Memory B cell (primary cell): ENCODE measurements around the gene SMARCA2.
A peak's percentile ranks its signal among the peaks of the same experiment; 100 is the strongest.

Experiments
- ATAC-seq: fragments of 150-1000 bp; cut with Tn5 transposase; 2 replicates; pipeline ENCODE4 v1.10.0; 2021; ENCODE audit warnings: low read depth, mild to moderate bottlenecking, moderate library complexity
- DNase-seq, 2 donors: peaks; one replicate each; pipeline ENCODE4 v3.0.0; 2022; ENCODE audit warnings: low spot score in 2 of 2
- H3K27ac Mint-ChIP-seq: one replicate; pipeline ENCODE4 v1.8.0; 2022; ENCODE audit warnings: mild to moderate bottlenecking, moderate library complexity, mixed read lengths
- H3K27me3 Mint-ChIP-seq: one replicate; pipeline ENCODE4 v1.8.0; 2022; ENCODE audit warnings: mixed read lengths
- H3K36me3 Mint-ChIP-seq: one replicate; pipeline ENCODE4 v1.8.0; 2022; ENCODE audit warnings: mild to moderate bottlenecking, mixed read lengths
- H3K4me1 Mint-ChIP-seq: one replicate; pipeline ENCODE4 v1.8.0; 2022; ENCODE audit warnings: mixed read lengths
- H3K4me3 Mint-ChIP-seq: one replicate; pipeline ENCODE4 v1.8.0; 2022; ENCODE audit warnings: mild to moderate bottlenecking, moderate library complexity, mixed read lengths
- H3K9me3 Mint-ChIP-seq: one replicate; pipeline ENCODE4 v1.8.0; 2022; ENCODE audit warnings: mixed read lengths

The SMARCA2 gene

DNA sequence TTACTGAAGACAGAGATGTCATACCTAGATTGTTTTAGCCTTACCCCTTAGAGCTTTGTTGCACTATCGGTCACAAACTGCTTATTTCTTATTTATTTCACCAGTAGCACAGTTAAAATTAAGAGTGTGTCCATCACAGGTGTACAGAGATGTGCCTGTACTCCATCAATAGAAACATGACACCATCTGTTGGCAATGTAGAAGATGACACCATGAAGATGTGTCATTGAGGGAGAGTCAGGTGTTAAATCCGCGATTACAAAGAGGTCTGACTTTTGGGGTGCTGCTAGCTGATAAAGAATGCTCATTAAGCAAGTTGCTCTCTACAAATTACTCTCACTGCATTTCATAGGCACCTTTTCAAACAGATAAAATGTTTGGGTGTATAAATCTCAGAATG lies 164.4 kb downstream of the SMARCA2 start:
- DNase-seq: no peak
- peak overlapping the region; percentile 39 for H3K27ac Mint-ChIP-seq

DNA sequence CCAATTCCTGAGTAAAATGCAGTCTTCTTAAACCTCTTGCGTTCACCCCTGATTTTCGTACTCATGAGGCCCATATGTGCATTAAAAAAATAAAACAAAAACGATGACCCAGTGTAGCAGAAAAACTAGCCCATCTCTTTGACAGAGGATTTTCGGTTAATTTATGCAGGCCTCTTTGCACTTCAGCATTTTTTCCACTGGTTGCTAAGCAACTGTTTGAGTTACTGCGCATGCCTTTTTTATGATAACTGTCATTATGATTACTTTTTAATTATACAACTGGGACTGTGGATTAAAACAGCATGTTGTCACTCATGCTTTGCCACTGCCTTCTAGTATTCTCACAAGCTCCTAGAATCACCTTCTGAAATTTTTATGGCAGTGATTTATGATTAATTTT lies 165.0 kb downstream of the SMARCA2 start:
- ATAC-seq: no peak
- no peaks in the 10 kb centered on the region for H3K4me1 Mint-ChIP-seq
- H3K4me3 Mint-ChIP-seq: no peak overlapping the region
- H3K36me3 Mint-ChIP-seq: peaks cover 16% of the 10 kb centered on the region
- H3K9me3 Mint-ChIP-seq: no peaks in the 10 kb centered on the region
- no peaks in the 10 kb centered on the region for H3K27me3 Mint-ChIP-seq
- no peak for DNase-seq
- H3K27ac Mint-ChIP-seq: peak overlapping the region; percentile 39

More for the DNA sequence above, 164.4 kb downstream of the SMARCA2 start:
- no peak overlapping the region for H3K4me3 Mint-ChIP-seq
- no peak for ATAC-seq
- H3K9me3 Mint-ChIP-seq: no peaks in the 10 kb centered on the region
- peaks cover 13% of the 10 kb centered on the region for H3K36me3 Mint-ChIP-seq
- H3K4me1 Mint-ChIP-seq: no peaks in the 10 kb centered on the region
- H3K27me3 Mint-ChIP-seq: no peaks in the 10 kb centered on the region

DNA sequence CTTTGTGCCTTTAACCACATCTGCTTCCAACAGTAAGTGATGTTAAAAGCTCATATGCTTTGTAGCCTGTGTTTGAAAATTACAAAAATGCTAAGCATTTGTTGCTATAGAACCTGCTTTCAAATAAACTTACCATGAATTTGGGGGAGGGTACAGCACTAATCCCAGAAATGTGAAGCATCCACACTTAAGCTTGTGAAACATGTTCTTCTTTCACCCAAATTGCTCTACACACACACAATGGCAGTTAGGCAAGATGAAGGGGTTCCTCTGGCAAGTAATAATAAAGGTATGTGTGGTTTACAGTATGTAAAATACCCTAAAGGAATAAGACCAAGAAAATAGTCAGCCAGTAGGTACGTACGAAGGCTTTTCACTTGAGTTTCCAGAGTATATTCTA lies 165.6 kb downstream of the SMARCA2 start:
- Mint-ChIP-seq H3K27me3 (no peaks in the 10 kb centered on the region), H3K36me3 (peaks cover 16% of the 10 kb centered on the region), H3K9me3 (no peaks in the 10 kb centered on the region), H3K4me1 (no peaks in the 10 kb centered on the region), H3K4me3 (no peak overlapping the region), H3K27ac (no peak overlapping the region)
- DNase-seq (no peak), ATAC-seq (no peak)

DNA sequence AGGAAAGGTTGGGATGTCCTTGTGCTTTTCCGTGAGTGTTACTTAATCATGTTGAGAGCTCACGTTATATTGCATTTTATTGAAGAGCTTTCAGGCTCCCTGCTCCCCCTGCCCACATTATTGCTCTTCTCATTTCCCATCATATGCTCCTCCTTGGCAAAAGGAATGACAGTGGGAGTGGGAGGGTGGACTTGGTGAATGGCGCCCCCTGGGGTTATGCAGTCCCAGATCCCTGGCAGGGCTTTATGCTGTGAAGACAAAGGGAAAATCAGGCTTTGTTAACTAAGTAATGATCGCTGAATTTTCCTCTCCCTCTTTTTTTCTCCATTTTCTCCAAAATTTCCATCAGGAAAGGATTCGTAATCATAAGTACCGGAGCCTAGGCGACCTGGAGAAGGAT lies 166.6 kb downstream of the SMARCA2 start:
- no peak for ATAC-seq
- H3K36me3 Mint-ChIP-seq: peaks cover 22% of the 10 kb centered on the region
- no peak overlapping the region for H3K4me3 Mint-ChIP-seq
- DNase-seq: no peak
- no peaks in the 10 kb centered on the region for H3K27me3 Mint-ChIP-seq
- H3K4me1 Mint-ChIP-seq: no peaks in the 10 kb centered on the region
- H3K9me3 Mint-ChIP-seq: no peaks in the 10 kb centered on the region
- H3K27ac Mint-ChIP-seq: no peak overlapping the region

DNA sequence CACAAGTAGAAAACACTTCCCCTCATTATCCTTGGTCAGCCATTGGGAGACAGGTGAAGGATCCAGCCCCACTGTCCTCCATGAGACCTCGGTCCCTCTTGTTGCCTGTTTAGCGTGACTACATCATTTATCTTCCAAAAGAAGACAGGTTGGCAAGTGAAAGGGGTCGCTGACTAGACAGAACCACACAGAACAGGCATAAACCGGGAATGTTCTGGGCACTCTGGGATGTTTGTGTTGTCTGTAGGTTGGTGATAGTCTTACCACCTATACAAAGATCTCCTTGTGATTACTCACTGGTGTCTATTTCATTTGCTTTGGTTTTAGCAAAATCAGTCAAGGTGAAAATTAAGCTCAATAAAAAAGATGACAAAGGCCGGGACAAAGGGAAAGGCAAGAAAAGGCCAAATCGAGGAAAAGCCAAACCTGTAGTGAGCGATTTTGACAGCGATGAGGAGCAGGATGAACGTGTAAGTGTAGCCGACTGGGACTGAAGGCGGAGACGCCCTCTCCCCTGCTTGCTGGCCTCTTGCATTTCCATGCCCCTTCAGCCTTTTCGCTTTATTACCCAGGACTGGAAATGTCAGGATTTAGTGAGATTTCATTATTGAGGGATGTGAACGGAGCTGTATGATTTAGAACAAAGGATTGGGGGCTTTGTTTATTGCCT lies 175.9 kb downstream of the SMARCA2 start:
- Mint-ChIP-seq H3K9me3 (no peaks in the 10 kb centered on the region), H3K36me3 (peaks cover 67% of the 10 kb centered on the region), H3K4me1 (no peaks in the 10 kb centered on the region), H3K27me3 (no peaks in the 10 kb centered on the region), H3K4me3 (no peak overlapping the region), H3K27ac (no peak overlapping the region)
- ATAC-seq (no peak), DNase-seq (no peak)

DNA sequence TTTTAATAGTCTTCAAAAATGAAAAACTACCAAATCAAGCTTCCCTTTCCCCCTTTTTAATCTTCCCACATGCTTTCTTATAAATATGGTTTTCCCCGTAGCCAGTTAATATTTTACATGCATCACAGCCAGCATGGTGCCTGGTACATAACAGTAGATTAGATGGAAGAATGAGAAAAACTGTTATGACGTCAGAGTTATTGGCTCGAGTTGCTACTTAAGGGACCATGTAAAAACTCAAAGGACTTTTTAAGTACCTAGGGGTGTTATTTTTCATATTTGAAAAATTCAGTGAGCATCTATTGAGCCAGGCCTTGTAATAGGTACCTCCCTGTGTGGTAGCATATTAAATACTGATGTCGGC lies 176.4 kb downstream of the SMARCA2 start:
- Mint-ChIP-seq H3K4me3 (no peak overlapping the region), H3K27ac (no peak overlapping the region), H3K27me3 (no peaks in the 10 kb centered on the region), H3K4me1 (no peaks in the 10 kb centered on the region), H3K36me3 (peaks cover 69% of the 10 kb centered on the region), H3K9me3 (no peaks in the 10 kb centered on the region)
- DNase-seq (no peak), ATAC-seq (no peak)

DNA sequence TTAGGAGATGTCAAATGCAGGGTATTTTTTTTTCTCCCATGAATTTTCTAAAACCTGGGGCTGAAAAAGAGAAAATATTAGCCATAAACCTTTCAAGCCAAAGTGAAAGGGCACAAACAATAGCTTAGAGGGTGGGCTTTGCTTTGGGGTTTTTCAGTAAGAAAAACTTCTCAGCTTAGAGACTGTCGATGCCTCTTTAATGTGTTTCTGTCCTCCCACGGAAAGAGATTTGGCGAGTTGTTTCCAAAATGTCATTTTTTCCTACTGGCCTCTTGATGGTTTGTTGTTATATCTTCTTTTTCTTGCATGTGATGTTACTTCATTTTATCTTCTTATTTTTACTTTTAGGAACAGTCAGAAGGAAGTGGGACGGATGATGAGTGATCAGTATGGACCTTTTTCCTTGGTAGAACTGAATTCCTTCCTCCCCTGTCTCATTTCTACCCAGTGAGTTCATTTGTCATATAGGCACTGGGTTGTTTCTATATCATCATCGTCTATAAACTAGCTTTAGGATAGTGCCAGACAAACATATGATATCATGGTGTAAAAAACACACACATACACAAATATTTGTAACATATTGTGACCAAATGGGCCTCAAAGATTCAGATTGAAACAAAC lies 177.3 kb downstream of the SMARCA2 start:
- ATAC-seq (no peak), DNase-seq (no peak)
- H3K27ac Mint-ChIP-seq: peak overlapping the region; percentile 25
- peaks cover 68% of the 10 kb centered on the region for H3K36me3 Mint-ChIP-seq
- H3K4me1 Mint-ChIP-seq: no peaks in the 10 kb centered on the region
- no peaks in the 10 kb centered on the region for H3K9me3 Mint-ChIP-seq
- no peak overlapping the region for H3K4me3 Mint-ChIP-seq
- no peaks in the 10 kb centered on the region for H3K27me3 Mint-ChIP-seq

DNA sequence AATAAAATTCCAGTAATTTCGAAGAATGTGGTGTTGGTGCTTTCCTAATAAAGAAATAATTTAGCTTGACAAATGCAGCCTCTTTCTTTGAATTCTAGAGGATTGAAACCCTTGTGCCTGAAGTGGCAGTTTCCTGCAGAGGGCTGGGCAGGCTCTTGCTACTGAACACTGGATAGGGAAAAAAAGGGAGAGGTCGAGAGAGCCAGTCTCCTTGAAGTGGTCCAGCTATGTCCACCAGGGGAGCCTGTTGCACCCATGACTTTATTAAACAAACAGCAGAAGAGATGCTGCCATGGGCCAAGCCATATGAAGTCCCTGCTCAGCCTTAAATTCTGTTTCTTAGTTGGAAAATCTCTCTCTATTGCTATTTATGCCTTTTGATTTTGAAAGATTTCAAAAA lies 178.4 kb downstream of the SMARCA2 start:
- Mint-ChIP-seq H3K4me1 (no peaks in the 10 kb centered on the region), H3K9me3 (no peaks in the 10 kb centered on the region), H3K27me3 (no peaks in the 10 kb centered on the region), H3K4me3 (no peak overlapping the region), H3K27ac (no peak overlapping the region), H3K36me3 (peaks cover 73% of the 10 kb centered on the region)
- ATAC-seq (no peak), DNase-seq (no peak)

DNA sequence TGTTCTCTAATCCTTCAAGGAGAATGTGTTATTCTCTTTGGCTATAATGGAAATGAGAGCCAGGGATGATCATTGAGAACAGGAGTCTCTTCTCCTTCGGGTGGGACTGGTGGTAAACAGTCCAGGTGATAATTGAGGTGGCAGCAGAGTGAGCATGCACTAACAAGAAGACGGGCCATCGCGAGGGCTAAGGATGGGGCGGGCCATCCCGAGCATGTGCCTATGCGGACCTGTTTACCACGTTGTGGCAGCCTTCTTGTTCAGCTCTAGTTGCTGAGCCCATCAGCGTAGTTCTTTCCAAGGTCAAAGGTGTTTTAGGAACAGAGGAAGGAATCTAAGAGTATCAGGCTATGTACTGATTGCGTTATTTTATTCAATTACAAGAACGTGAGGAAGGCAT lies 180.1 kb downstream of the SMARCA2 start:
- H3K4me3 Mint-ChIP-seq: no peak overlapping the region
- ATAC-seq (no peak), DNase-seq (no peak)
- no peaks in the 10 kb centered on the region for H3K4me1 Mint-ChIP-seq
- H3K36me3 Mint-ChIP-seq: peaks cover 66% of the 10 kb centered on the region
- peaks cover 1% of the 10 kb centered on the region for H3K9me3 Mint-ChIP-seq
- H3K27me3 Mint-ChIP-seq: no peaks in the 10 kb centered on the region
- no peak overlapping the region for H3K27ac Mint-ChIP-seq

DNA sequence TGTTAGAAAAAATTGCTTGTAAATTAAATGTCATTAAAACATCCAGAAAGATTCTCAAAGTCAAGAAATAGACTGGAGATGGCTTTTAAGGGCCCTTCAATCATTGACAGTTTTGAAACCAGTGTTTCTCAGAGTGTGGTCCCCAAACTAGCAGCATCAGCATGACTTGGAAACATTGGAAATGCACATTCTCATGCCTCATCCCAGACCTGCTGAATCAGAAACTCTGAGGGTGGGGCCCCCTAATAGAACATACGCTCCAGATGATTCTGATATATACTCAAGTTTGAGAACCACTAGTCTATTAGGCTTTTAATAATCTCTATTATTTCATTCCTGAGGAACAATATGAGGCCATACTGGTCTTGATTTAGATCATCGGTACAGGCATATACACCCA lies 181.6 kb downstream of the SMARCA2 start:
- Mint-ChIP-seq H3K27ac (no peak overlapping the region), H3K4me3 (no peak overlapping the region), H3K9me3 (peaks cover 3% of the 10 kb centered on the region), H3K4me1 (no peaks in the 10 kb centered on the region), H3K36me3 (peaks cover 64% of the 10 kb centered on the region), H3K27me3 (no peaks in the 10 kb centered on the region)
- DNase-seq (no peak), ATAC-seq (no peak)

DNA sequence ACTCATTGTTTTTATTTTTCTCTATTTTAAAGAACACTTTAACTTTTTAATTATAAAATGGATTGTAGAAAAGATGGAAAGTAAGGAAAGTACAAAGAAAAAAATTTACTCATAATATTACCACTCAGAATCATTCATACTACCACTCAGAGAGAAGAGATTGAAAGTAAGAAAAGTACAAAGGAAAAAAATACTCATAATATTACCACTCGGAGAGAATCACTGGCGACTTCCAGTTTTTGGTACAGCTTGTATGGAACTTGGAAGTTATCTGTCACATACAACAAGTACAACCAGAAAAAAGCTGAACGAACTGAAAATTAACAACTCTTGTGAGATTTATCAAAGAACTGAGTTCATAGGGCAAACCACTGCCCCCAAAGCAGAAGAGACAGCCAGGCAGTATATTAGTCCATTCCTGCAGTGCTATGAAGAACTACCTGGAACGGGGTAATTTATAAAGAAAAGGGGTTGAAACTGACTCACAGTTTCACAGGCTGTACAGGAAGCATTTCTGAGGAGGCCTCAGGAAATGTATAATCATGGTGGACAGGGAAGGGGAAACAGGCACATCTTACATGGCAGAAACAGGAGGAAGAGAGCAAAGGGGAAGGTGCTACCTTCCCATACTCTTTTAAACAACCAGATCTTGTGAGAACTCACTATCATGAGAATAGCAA lies 183.9 kb downstream of the SMARCA2 start:
- no peak for DNase-seq
- H3K36me3 Mint-ChIP-seq: peaks cover 55% of the 10 kb centered on the region
- ATAC-seq: no peak
- H3K9me3 Mint-ChIP-seq: peaks cover 9% of the 10 kb centered on the region
- no peak overlapping the region for H3K4me3 Mint-ChIP-seq
- no peaks in the 10 kb centered on the region for H3K4me1 Mint-ChIP-seq
- H3K27me3 Mint-ChIP-seq: no peaks in the 10 kb centered on the region
- H3K27ac Mint-ChIP-seq: no peak overlapping the region

DNA sequence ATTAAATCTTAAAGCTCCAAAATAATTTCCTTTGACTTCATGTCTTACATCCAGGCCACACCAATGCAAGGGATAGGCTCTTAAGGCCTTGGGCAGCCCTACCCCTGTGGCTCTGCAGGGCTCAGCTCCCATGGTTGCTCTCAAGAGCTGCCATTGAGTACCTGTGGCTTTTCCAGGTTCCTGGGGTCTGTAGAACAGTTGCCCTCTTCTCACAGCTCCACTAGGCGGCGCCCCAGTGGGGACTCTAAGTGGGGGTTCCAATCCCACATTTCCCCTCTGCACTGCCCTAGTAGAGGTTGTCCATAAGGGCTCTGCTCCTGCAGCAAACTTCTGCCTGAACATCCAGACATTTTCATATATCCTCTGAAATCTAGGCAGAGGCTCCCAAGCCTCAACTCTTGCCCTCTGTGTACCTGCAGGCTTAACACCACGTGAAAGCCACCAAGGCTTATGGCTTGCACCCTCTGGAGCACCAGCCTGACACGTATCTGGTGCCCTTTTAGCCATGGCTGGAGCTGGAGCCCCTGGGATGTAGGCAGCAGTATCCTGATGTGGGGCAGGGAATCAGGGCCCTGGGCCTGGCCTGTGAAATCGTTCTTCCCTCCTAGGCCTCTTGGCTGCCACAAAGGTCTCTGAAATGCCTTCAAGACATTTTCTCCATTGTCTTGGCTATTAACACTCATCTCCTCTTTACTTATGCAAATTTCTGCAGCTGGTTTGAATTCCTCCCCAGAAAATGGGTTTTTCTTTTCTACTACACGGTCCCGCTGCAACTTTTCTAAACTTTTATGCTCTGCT lies 185.1 kb downstream of the SMARCA2 start:
- Mint-ChIP-seq H3K9me3 (peaks cover 9% of the 10 kb centered on the region), H3K27ac (peak overlapping the region; percentile 5), H3K27me3 (no peaks in the 10 kb centered on the region), H3K4me3 (no peak overlapping the region), H3K4me1 (no peaks in the 10 kb centered on the region), H3K36me3 (peaks cover 48% of the 10 kb centered on the region)
- DNase-seq (no peak), ATAC-seq (no peak)

DNA sequence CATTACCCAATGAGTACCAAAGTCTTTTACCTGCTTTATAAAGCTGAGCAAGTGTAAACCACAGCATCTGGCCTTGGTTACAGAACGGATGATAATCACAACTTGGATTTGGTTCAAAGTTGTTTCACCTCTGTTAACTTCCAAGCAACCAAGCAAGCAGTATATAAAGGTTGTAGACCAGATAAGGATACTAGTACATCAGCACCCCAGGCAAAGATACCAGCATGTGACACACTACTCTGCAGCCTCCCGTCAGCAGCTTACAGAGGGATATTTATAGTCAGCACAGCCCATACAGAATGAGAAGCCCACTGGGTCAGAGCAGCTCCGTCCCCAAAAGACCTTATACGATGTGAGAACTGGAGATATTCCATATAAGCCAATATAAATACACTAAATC lies 193.3 kb downstream of the SMARCA2 start:
- peaks cover 6% of the 10 kb centered on the region for H3K4me1 Mint-ChIP-seq
- H3K9me3 Mint-ChIP-seq: no peaks in the 10 kb centered on the region
- peaks cover 2% of the 10 kb centered on the region for H3K36me3 Mint-ChIP-seq
- H3K4me3 Mint-ChIP-seq: no peak overlapping the region
- ATAC-seq (no peak), DNase-seq (no peak)
- no peaks in the 10 kb centered on the region for H3K27me3 Mint-ChIP-seq
- no peak overlapping the region for H3K27ac Mint-ChIP-seq

DNA sequence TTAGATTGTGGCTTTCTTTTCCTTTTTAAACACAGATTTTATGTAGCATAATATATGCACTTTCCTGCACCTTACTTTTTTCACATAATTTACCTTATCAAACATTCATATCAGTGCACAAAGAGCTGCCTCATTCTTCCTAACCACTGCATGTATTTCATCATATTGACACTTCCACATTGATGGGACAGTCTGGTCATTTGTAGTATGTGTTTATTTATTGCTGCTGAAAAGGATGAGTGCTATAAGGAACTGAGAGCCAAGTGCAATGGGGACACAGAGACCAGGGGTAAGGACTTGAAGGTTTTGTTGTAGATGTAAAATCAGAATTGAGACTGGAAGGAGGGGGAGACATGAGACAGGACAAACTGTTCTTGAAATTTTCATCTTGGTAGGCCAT lies 193.8 kb downstream of the SMARCA2 start:
- no peaks in the 10 kb centered on the region for H3K27me3 Mint-ChIP-seq
- ATAC-seq: no peak
- H3K36me3 Mint-ChIP-seq: peaks cover 2% of the 10 kb centered on the region
- H3K9me3 Mint-ChIP-seq: no peaks in the 10 kb centered on the region
- DNase-seq: no peak
- H3K4me1 Mint-ChIP-seq: peaks cover 6% of the 10 kb centered on the region
- H3K4me3 Mint-ChIP-seq: no peak overlapping the region
- H3K27ac Mint-ChIP-seq: peak overlapping the region; percentile 20
